ENCODE data around the gene LARGE1.

LARGE1 gene

GRCh38 chr22:33329398-33329797 is 590.9 kb downstream of the LARGE1 start:
- FAIRE-seq: no peak

DNA sequence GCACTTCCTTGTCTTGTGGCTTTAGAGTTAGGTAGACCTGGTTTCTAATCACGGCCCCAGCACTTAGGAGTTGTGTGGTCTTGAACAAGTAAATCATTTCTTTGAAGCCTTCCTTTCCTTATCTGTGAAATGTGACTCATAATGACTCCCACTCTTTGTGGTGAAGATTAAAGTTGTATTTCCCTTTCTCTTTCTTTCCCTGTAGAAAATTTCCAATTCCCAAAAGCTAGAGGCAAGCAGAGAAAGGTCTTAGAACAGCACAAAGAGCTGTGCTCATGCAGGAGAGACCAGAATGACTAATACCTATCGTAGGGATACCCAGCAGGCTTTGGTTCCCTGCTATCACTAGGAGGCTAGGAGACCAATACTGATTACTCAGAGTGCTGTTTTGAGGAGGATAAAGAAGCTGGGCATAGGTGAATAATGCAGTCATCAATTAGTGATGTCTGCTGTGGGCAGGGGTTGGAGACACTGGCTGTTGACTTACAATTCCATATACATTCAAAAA is 591.4 kb downstream of the LARGE1 start:
- FAIRE-seq: no peak

GRCh38 chr22:33327348-33327860 is 592.9 kb downstream of the LARGE1 start:
- no peak for FAIRE-seq

- FAIRE-seq: no peak
Measured at GRCh38 chr22:33326540-33327295, 593.6 kb downstream of the LARGE1 start.

DNA sequence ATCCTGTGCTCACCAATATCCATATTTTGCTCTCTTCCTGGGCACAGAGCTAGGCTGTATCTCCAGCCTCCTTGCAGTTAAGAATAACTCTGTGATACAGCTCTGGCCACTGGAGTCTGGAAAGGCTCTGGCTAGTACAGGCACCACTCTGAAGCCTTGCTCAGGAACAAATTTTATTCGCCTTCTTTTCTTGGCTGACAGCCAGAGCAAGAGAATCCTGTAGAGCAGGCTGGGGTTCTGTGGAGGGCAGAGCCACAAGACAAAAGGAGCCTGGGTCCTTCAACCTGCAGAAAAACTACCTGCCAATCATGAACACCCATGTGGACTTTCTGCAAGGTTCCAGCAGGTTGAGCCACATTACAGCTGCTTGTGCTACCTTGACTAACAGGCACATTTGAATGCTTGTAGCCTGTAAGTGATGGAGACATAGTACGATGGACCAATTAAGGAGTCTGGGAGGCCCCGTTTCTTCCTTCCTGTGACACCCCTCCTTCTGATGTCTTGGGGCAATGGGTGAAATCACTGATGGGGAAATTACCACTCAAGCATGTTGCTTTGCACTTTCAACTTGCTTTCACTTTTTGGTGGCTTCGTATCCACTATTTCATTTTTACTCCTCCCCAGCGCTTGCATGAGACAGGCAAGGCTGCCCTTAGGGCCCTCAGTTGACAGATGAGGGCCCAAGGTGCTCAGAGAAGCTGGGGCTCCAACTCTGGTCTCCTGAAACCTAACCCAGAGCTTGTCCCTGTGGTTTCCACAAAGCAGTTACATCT is 594.9 kb downstream of the LARGE1 start:
- FAIRE-seq: no peak

GRCh38 chr22:33324228-33324627 is 596.0 kb downstream of the LARGE1 start:
- FAIRE-seq: no peak

DNA sequence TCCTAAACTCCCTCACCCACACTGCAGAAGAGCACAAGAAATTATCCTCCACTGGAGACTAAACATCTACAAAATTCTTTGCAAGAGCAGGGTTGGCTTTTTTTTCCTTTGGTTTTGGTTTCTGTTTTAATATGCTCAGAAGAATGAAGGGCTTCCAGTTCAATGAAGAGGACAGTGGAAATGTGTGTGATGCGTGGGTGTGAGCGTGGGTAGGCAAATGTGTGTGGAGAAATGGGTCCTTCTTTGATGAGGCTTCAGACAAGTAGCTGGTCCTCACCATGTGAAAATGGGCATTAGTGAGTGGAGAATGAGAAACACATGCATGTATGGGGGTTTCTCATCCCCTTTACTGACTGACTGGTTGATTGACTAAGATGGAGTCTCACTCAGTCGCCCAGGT is 598.8 kb downstream of the LARGE1 start:
- FAIRE-seq: no peak

- FAIRE-seq: no peak
Measured at GRCh38 chr22:33315954-33316353, 604.3 kb downstream of the LARGE1 start.

GRCh38 chr22:33315117-33315516 is 605.2 kb downstream of the LARGE1 start:
- no peak for FAIRE-seq

DNA sequence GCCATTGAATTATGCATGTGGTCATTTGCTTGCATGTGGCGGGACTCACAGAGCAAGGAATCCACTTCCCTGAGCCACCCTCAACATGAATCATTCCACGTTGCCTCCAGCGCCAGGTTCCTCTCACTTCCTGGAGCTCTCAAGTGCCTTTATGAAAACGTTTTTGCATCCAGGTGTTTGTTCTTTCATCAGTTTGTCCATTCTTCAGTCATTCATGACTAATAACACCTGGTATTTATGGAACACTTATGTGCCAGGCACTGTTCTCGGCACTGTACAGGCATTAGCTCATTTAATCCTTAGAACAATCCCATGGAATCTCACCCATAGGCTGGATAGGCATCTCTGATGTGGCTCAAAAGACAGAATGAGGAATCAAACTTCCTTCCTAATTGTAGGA is 606.0 kb downstream of the LARGE1 start:
- no peak for FAIRE-seq

DNA sequence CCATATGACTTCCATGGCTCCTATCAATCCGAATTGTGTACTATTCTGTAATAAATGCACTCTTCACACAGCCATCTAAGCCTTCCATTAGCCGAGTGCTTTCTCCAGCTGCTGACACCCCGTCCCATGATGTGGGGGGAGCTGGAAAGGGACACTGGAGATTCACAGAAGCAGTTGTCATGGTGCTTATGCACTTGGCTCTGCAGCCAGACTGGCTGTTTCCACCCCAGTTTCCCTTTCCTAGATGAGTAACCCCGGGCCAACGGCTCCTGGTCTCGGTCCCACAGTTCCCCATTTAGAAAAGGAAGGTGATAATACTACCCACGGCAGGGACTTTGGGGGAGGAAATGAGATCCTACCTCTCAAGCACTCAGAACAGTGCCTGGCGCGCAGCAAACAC is 617.2 kb downstream of the LARGE1 start:
- FAIRE-seq: no peak

DNA sequence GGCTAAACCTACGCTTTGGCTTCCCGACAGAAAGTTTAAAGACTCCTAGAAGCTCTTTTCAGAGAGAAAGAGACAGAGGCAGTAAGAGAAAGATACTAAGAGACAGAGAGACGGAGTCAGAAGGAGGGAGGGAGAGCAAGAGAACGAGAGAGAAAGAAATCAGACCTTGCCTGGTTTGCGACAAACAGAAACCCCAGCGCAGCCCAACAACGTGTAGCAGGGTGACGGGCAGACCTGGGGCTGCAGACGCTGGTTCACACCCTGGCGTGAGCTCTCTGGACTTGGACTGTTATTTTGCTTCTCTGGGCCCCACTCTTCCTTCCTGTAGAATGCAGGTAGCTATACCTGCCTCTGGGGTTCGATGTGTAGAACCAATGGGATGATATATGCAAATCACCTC is 617.7 kb downstream of the LARGE1 start:
- FAIRE-seq: no peak

GRCh38 chr22:33302049-33302545 is 618.2 kb downstream of the LARGE1 start:
- FAIRE-seq: no peak

- FAIRE-seq: no peak
Measured at GRCh38 chr22:33300165-33300564, 620.1 kb downstream of the LARGE1 start.

- FAIRE-seq: no peak
Measured at GRCh38 chr22:33299245-33299956, 620.9 kb downstream of the LARGE1 start.

DNA sequence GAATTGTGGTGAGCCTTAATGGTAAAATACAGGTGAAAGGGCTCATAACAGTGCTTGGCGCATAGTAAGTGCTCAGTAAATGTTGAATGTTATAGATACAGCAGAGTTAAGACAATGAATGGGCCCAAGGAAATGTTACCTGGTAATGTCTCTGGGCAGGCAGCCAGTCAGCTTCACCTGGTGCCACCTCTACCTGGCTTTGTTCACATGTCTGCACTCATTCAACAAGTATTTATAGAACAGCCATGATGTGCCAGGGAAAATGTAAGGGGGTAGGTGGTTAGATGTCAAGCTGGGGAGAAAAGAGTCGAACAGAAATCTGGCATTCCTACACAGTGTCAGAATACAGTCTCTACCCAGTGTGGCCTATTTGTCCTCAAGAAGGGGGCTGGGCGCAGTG is 623.3 kb downstream of the LARGE1 start:
- FAIRE-seq: no peak

- FAIRE-seq: no peak
Measured at GRCh38 chr22:33288078-33288477, 632.2 kb downstream of the LARGE1 start.

GRCh38 chr22:33275073-33275443 is 645.2 kb downstream of the LARGE1 start:
- no peak for FAIRE-seq

DNA sequence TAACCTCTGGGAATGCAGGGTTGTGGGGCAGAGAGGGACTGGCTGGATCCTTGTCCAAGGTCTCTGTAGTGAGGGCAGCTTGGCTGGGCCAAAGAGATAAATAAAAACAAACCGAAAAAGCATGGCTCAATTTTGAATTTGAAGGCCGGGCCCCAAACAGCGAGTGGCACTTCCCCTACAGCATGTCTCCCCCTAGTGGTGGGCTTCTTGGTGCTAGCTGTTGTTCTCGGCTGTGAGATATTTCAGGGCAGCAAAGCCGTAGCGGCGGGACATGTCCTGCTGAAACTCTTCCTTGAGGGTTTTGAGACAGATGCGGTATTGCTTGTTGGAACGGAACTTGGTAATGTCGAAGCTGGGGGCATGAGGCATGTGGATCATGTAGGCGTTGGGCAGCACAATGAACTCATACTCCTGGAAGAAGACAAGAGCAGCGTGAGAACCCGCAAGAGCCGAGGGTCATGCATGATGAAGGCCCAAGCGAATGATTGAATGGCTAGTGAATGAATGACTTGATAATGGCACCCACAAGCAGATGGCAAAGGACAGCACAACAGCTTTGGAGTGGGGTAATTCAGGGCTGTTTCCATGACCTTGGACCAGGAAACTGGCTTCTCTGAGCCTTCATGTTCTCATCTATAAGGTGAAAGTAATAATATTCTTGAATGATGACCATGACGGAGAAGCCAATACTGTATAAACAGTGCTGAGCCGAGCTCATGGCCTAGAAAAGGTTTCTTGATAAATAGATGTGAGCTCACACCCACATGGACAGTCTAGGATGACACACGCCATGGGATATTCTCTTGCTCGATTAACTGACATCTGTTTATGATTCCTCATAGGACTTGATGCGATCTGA is 645.8 kb downstream of the LARGE1 start:
- no peak for FAIRE-seq

DNA sequence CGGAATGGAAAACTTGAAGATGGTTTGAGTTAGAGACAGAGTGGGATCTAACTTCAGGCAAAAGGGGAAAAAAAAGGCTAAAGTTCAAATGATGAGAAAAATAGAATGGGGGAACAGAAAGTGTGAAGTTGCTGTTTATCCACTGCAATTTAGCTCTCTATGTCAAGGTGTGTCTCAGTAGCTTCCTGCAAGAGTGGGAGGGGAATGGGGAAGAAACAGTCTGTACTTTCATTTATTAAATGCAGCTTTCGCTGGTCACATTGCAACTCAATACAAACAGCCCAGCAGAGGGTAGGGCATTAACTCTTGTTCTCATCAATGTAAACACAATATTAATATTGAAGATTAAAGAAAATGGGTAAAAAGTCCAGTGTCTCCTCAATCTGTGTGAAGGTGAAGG is 647.4 kb downstream of the LARGE1 start:
- no peak for FAIRE-seq

- no peak for FAIRE-seq
Measured at GRCh38 chr22:33272180-33272579, 648.1 kb downstream of the LARGE1 start.

Data from TTC549 (cell line).